Measurements from ENCODE around the gene HOXD4.

HOXD4 gene

DNA sequence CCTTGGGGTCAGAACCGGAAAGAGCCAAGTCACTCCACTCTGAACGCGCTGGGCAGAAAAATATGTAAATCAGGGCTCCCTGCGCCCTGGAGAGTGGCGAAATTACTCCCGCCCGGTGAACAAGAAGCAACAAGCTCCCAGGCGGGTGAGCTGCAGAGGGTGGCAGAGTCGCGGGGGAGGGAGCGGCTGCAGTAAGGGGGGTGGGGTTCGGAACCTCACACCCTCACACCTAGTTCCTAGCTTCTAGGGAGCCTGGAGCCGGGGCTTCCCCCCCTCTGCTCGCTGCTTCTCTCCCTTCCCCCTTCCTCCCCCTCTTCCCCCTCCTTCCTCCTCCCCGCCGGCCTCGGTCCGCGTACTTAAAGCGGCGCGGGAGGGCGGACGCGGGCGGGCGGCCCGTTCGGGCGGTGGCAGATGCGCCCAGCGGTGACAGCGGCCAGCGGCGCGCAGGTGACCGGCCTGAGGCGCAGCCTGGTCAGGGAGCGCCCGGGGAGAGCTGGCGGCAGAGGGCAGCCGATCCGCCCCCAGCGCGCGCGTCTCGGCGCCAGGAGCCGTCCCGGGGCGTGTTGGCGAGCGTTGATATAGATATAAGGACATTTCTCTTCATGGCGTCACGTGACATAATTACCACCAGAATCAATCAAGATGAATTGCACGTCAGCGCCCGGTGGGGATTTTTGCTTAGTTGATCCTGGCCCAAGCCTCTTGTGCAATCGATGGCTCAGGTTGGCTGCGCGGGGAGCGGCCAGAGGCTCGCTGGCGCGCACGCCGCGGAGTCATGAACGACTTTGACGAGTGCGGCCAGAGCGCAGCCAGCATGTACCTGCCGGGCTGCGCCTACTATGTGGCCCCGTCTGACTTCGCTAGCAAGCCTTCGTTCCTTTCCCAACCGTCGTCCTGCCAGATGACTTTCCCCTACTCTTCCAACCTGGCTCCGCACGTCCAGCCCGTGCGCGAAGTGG lies 44.5 kb upstream of the HOXD4 start, which contains the start of gene HOXD11 (continued):
- no peak for TF ChIP-seq ZNF426 (tag by site-specific recombination; IDR thresholded peaks at IDR 0.05)
- TF ChIP-seq, protein P1, sequence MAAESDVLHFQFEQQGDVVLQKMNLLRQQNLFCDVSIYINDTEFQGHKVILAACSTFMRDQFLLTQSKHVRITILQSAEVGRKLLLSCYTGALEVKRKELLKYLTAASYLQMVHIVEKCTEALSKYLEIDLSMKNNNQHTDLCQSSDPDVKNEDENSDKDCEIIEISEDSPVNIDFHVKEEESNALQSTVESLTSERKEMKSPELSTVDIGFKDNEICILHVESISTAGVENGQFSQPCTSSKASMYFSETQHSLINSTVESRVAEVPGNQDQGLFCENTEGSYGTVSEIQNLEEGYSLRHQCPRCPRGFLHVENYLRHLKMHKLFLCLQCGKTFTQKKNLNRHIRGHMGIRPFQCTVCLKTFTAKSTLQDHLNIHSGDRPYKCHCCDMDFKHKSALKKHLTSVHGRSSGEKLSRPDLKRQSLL (tag by site-specific recombination; IDR thresholded peaks at IDR 0.05) = peak; percentile 97
- TF ChIP-seq ZNF548 (tag by site-specific recombination; IDR thresholded peaks at IDR 0.05) = no peak
- peak; percentile 73 for TF ChIP-seq ZBTB17 (tag by site-specific recombination; IDR thresholded peaks at IDR 0.05)
- peak; percentile 80; the same call in 1 of the 2 replicates for TF ChIP-seq SCRT1 (tag by site-specific recombination; IDR thresholded peaks at IDR 0.05; ENCODE audit: borderline replicate concordance)
- TF ChIP-seq, protein P2, sequence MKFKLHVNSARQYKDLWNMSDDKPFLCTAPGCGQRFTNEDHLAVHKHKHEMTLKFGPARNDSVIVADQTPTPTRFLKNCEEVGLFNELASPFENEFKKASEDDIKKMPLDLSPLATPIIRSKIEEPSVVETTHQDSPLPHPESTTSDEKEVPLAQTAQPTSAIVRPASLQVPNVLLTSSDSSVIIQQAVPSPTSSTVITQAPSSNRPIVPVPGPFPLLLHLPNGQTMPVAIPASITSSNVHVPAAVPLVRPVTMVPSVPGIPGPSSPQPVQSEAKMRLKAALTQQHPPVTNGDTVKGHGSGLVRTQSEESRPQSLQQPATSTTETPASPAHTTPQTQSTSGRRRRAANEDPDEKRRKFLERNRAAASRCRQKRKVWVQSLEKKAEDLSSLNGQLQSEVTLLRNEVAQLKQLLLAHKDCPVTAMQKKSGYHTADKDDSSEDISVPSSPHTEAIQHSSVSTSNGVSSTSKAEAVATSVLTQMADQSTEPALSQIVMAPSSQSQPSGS (tag by site-specific recombination; IDR thresholded peaks at IDR 0.05; ENCODE audit: low read depth) = no peak
- peak; percentile 44 for TF ChIP-seq ZNF501 (tag by site-specific recombination; IDR thresholded peaks at IDR 0.05)
- TF ChIP-seq, protein P3, sequence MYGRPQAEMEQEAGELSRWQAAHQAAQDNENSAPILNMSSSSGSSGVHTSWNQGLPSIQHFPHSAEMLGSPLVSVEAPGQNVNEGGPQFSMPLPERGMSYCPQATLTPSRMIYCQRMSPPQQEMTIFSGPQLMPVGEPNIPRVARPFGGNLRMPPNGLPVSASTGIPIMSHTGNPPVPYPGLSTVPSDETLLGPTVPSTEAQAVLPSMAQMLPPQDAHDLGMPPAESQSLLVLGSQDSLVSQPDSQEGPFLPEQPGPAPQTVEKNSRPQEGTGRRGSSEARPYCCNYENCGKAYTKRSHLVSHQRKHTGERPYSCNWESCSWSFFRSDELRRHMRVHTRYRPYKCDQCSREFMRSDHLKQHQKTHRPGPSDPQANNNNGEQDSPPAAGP (tag by site-specific recombination; IDR thresholded peaks at IDR 0.05) = 0 out of 2 replicates have a peak, but pooled peaks have one; percentile 34
- TF ChIP-seq ZNF555 (tag by site-specific recombination; conservative IDR thresholded peaks at IDR 0.05) = no peak
- TF ChIP-seq, protein P4, sequence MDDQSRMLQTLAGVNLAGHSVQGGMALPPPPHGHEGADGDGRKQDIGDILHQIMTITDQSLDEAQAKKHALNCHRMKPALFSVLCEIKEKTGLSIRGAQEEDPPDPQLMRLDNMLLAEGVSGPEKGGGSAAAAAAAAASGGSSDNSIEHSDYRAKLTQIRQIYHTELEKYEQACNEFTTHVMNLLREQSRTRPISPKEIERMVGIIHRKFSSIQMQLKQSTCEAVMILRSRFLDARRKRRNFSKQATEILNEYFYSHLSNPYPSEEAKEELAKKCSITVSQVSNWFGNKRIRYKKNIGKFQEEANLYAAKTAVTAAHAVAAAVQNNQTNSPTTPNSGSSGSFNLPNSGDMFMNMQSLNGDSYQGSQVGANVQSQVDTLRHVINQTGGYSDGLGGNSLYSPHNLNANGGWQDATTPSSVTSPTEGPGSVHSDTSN (CRISPR knock-in tag; IDR thresholded peaks at IDR 0.05) = 0 out of 2 replicates have a peak, but pooled peaks have one; percentile 13
- TF ChIP-seq ZNF214 (tag by site-specific recombination; IDR thresholded peaks at IDR 0.05; ENCODE audit: borderline replicate concordance) = no peak
- TF ChIP-seq ZNF202 (tag by site-specific recombination; IDR thresholded peaks at IDR 0.05; ENCODE audit: borderline replicate concordance) = no peak
- no peak for TF ChIP-seq ZNF274 (IDR thresholded peaks at IDR 0.05; ENCODE audit: low read length)
- no peak for TF ChIP-seq ZNF274 (tag by site-specific recombination; IDR thresholded peaks at IDR 0.05; ENCODE audit: borderline replicate concordance)
- TF ChIP-seq, protein P5, sequence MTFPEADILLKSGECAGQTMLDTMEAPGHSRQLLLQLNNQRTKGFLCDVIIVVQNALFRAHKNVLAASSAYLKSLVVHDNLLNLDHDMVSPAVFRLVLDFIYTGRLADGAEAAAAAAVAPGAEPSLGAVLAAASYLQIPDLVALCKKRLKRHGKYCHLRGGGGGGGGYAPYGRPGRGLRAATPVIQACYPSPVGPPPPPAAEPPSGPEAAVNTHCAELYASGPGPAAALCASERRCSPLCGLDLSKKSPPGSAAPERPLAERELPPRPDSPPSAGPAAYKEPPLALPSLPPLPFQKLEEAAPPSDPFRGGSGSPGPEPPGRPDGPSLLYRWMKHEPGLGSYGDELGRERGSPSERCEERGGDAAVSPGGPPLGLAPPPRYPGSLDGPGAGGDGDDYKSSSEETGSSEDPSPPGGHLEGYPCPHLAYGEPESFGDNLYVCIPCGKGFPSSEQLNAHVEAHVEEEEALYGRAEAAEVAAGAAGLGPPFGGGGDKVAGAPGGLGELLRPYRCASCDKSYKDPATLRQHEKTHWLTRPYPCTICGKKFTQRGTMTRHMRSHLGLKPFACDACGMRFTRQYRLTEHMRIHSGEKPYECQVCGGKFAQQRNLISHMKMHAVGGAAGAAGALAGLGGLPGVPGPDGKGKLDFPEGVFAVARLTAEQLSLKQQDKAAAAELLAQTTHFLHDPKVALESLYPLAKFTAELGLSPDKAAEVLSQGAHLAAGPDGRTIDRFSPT (tag by site-specific recombination; IDR thresholded peaks at IDR 0.05) = peak; percentile 18; the same call in 1 of the 2 replicates
- TF ChIP-seq SALL2 (tag by site-specific recombination; IDR thresholded peaks at IDR 0.05; ENCODE audit: borderline replicate concordance) = no peak
- TF ChIP-seq, protein P6, sequence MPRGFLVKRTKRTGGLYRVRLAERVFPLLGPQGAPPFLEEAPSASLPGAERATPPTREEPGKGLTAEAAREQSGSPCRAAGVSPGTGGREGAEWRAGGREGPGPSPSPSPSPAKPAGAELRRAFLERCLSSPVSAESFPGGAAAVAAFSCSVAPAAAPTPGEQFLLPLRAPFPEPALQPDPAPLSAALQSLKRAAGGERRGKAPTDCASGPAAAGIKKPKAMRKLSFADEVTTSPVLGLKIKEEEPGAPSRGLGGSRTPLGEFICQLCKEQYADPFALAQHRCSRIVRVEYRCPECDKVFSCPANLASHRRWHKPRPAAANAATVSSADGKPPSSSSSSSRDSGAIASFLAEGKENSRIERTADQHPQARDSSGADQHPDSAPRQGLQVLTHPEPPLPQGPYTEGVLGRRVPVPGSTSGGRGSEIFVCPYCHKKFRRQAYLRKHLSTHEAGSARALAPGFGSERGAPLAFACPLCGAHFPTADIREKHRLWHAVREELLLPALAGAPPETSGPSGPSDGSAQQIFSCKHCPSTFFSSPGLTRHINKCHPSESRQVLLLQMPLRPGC (tag by site-specific recombination; IDR thresholded peaks at IDR 0.05) = peak; percentile 67
- TF ChIP-seq, protein P7, sequence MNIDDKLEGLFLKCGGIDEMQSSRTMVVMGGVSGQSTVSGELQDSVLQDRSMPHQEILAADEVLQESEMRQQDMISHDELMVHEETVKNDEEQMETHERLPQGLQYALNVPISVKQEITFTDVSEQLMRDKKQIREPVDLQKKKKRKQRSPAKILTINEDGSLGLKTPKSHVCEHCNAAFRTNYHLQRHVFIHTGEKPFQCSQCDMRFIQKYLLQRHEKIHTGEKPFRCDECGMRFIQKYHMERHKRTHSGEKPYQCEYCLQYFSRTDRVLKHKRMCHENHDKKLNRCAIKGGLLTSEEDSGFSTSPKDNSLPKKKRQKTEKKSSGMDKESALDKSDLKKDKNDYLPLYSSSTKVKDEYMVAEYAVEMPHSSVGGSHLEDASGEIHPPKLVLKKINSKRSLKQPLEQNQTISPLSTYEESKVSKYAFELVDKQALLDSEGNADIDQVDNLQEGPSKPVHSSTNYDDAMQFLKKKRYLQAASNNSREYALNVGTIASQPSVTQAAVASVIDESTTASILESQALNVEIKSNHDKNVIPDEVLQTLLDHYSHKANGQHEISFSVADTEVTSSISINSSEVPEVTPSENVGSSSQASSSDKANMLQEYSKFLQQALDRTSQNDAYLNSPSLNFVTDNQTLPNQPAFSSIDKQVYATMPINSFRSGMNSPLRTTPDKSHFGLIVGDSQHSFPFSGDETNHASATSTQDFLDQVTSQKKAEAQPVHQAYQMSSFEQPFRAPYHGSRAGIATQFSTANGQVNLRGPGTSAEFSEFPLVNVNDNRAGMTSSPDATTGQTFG (tag by site-specific recombination; IDR thresholded peaks at IDR 0.05; ENCODE audit: borderline replicate concordance) = no peak
- TF ChIP-seq, protein P8, sequence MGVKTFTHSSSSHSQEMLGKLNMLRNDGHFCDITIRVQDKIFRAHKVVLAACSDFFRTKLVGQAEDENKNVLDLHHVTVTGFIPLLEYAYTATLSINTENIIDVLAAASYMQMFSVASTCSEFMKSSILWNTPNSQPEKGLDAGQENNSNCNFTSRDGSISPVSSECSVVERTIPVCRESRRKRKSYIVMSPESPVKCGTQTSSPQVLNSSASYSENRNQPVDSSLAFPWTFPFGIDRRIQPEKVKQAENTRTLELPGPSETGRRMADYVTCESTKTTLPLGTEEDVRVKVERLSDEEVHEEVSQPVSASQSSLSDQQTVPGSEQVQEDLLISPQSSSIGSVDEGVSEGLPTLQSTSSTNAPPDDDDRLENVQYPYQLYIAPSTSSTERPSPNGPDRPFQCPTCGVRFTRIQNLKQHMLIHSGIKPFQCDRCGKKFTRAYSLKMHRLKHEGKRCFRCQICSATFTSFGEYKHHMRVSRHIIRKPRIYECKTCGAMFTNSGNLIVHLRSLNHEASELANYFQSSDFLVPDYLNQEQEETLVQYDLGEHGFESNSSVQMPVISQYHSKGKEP (tag by site-specific recombination; IDR thresholded peaks at IDR 0.05) = peak; percentile 36
- no peak for TF ChIP-seq ZNF350 (tag by site-specific recombination; IDR thresholded peaks at IDR 0.05)
- peak; percentile 73; the same call in 1 of the 2 replicates for TF ChIP-seq KLF9 (tag by site-specific recombination; IDR thresholded peaks at IDR 0.05; ENCODE audit: low read depth)
